Activated naive CD4-positive, alpha-beta T cell treated with anti-CD3 and anti-CD28 coated beads for 36 hours (primary cell): Measurements from ENCODE around the gene PACRG. TPM values are rescaled to one million over a fixed set of nuclear protein-coding genes. Genes with fewer than 3 reads are reported as not detected.

Experiments used
- CTCF ChIA-PET: fragments of 350-600 bp; sonication (Branson Sonifier 250); formaldehyde crosslinking; loops from one replicate; lab custom pipeline; 2021; ENCODE audit warnings: antibody characterized with exemption; lab: Charles Lee
- DNase-seq: peaks from one replicate; pipeline ENCODE4 v3.0.0-alpha.2; 2020
- H3K27ac Mint-ChIP-seq: one replicate; pipeline ENCODE4 v1.8.0; 2021; ENCODE audit warnings: mild to moderate bottlenecking, mixed read lengths
- H3K27me3 Mint-ChIP-seq: one replicate; pipeline ENCODE4 v1.8.0; 2021; ENCODE audit warnings: low read depth, mixed read lengths
- H3K36me3 Mint-ChIP-seq: one replicate; pipeline ENCODE4 v1.8.0; 2021; ENCODE audit warnings: low read depth, mixed read lengths
- H3K4me1 Mint-ChIP-seq: one replicate; pipeline ENCODE4 v1.8.0; 2021; ENCODE audit warnings: low read depth, mixed read lengths
- H3K4me3 Mint-ChIP-seq: one replicate; pipeline ENCODE4 v1.8.0; 2021; ENCODE audit warnings: mild to moderate bottlenecking, moderate library complexity, mixed read lengths
- H3K9me3 Mint-ChIP-seq: one replicate; pipeline ENCODE4 v1.8.0; 2021; ENCODE audit warnings: mixed read lengths
- intact Hi-C: fragments of 100-400 bp; cut with micrococcal nuclease; formaldehyde crosslinking; loops from one replicate; pipeline ENCODE4 v1.15.1; 2023
- total RNA-seq, 2 experiments: library from RNA; stranded (reverse); gene quantifications; one replicate each; pipeline ENCODE4 v1.2.3, GENCODE V29; 2021

Gene PACRG
- total RNA-seq, 2 experiments from 2014 or later, result not detected

DNA sequence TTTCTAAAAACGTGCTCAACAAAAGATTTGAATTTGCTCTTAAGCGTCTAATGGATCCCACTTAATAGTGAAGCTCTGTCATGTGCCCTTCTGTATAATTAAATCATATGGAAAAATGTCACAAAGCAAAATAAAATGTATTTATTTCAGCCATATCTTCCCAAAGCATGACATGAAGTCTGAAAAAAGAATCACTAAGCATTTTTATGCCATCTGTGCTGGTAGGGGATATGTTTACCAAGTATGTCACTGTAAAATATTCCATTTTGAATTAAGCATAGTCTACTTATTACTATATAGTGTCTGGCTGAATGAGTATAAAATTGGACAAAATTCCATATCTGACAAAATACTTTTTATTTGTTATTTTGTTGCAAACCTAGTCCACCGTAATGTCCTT lies 438.7 kb downstream of the PACRG start:
- Mint-ChIP-seq H3K4me3 (no peak overlapping the region), H3K9me3 (no peaks in the 10 kb centered on the region), H3K4me1 (no peaks in the 10 kb centered on the region), H3K27ac (no peak overlapping the region), H3K27me3 (peaks cover 4% of the 10 kb centered on the region), H3K36me3 (no peaks in the 10 kb centered on the region)
- CTCF ChIA-PET, result no interaction called here
- intact Hi-C loops, result no loop called here
- DNase-seq, result no peak

DNA sequence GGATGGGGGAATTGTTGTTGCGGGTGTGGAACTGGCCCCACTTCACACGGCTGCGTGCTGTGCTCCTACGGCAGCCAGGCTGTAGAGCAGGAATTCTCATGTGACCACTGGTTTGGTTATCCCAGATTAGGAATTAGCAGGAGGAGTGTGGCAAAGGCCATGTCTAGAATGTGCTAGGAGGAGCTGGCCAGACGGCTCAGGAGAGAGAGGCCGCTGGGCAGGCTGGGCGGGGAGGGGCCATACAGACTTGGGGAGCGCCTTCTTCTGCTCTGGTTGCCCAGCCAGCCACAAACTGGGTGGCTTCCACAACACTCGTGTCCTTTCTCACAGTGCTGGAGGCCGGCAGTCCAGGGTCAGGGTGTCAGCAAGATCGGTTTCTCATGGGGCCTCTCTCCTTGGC lies 441.7 kb downstream of the PACRG start:
- CTCF ChIA-PET, result interaction anchor here (0.6 to 2.0 kb wide), 4 partner anchors 9 to 220 kb away, joined by 3 to 7 read pairs (median 4); no protein-coding TSS in a partner anchor
- intact Hi-C loops, result no loop called here
- no peak overlapping the region for H3K27ac Mint-ChIP-seq

GRCh38 chr6:163170294-163170883 lies 442.6 kb downstream of the PACRG start:
- peak; percentile 33 for DNase-seq
- H3K36me3 Mint-ChIP-seq, result no peaks in the 10 kb centered on the region
- CTCF ChIA-PET, result interaction anchor here (0.6 to 2.0 kb wide), 9 partner anchors 9 to 1758 kb away, joined by 3 to 7 read pairs (median 3); no protein-coding TSS in a partner anchor
- intact Hi-C loops, result loop anchor here (1.0 to 10.0 kb wide), 4 partner anchors 247 to 786 kb away; partner anchors contain the start of genes PACRG and PRKN
- no peaks in the 10 kb centered on the region for H3K9me3 Mint-ChIP-seq
- H3K4me1 Mint-ChIP-seq, result no peaks in the 10 kb centered on the region
- H3K27me3 Mint-ChIP-seq, result peaks cover 7% of the 10 kb centered on the region
- no peak overlapping the region for H3K4me3 Mint-ChIP-seq
- no peak overlapping the region for H3K27ac Mint-ChIP-seq

More for the DNA sequence above, 441.7 kb downstream of the PACRG start:
- H3K4me3 Mint-ChIP-seq, result no peak overlapping the region
- DNase-seq, result no peak
- peaks cover 4% of the 10 kb centered on the region for H3K27me3 Mint-ChIP-seq
- H3K36me3 Mint-ChIP-seq, result no peaks in the 10 kb centered on the region
- no peaks in the 10 kb centered on the region for H3K9me3 Mint-ChIP-seq
- H3K4me1 Mint-ChIP-seq, result no peaks in the 10 kb centered on the region

DNA sequence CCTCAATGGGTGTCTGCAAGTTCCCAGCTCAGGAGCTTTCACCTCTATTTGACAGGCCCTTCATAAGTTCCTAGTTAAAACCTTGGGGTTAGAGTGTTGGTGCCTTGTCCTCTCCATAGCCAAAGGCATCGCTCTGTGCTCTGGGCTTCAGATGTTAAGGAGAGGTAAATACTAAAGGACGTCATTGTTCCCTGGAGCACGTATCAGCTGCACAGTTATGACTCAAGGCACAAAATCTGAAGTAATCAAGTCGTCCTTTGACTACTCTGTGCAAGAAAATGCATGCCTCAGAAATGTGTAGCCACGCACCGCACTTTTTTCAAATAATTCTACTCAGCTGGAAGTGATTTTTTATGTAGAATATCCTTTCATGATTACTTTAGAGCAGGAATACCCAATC lies 446.0 kb downstream of the PACRG start:
- Mint-ChIP-seq H3K36me3 (no peaks in the 10 kb centered on the region), H3K27me3 (peaks cover 8% of the 10 kb centered on the region), H3K27ac (no peak overlapping the region), H3K4me3 (no peak overlapping the region), H3K9me3 (no peaks in the 10 kb centered on the region), H3K4me1 (no peaks in the 10 kb centered on the region)
- DNase-seq, result no peak
- CTCF ChIA-PET, result no interaction called here
- intact Hi-C loops, result loop anchor here (5.0 to 10.0 kb wide), 2 partner anchors 244 to 449 kb away; partner anchors contain the start of genes PACRG and PRKN

DNA sequence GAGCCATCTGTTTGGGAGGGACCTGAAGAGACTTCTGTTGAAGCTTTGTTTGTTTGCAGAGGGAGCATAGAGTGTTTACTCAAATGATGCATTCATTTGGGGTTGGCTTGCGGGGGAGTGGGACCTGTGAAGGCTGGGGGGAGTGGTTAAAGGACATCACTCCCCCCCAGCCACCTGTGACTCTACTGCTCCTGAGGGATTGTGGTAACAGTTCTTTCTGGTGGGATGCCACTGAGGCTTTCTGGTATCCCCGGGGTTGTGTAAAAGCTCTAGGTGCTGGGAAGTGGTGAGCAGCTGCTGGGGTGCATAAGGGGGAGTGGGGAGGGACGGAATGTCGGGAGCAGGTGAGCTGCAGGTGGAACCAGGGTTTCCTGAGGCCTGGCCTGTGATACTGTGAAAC lies 447.5 kb downstream of the PACRG start:
- Mint-ChIP-seq H3K36me3 (no peaks in the 10 kb centered on the region), H3K27me3 (peaks cover 6% of the 10 kb centered on the region), H3K4me1 (no peaks in the 10 kb centered on the region), H3K4me3 (no peak overlapping the region), H3K9me3 (no peaks in the 10 kb centered on the region), H3K27ac (no peak overlapping the region)
- CTCF ChIA-PET, result no interaction called here
- intact Hi-C loops, result loop anchor here (10.0 kb wide), 1 partner anchor 450 kb away; the partner anchor contains the start of genes PACRG and PRKN
- no peak for DNase-seq

DNA sequence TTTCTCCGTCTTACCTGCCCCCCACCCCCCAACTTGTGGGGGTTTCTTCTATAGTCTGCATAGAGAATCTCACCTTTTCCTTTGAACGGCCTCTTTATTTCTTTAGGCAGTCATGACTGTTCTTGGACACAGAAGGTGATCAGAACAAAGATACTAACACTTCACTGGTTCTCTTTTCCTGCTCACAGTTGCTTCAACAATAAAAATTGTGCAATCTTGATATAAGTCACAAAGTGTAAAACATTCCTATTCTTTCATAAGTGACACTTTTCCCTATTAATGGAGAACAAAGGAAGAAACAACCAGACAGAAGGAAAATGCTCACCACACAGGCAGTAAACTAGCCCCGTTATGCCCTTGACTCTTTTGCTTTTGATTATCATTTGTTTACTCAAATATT lies 448.3 kb downstream of the PACRG start:
- no peak for DNase-seq
- no peaks in the 10 kb centered on the region for H3K9me3 Mint-ChIP-seq
- no peaks in the 10 kb centered on the region for H3K36me3 Mint-ChIP-seq
- no peak overlapping the region for H3K4me3 Mint-ChIP-seq
- intact Hi-C loops, result loop anchor here (10.0 kb wide), 1 partner anchor 451 kb away; the partner anchor contains the start of genes PACRG and PRKN
- no peaks in the 10 kb centered on the region for H3K4me1 Mint-ChIP-seq
- H3K27ac Mint-ChIP-seq, result no peak overlapping the region
- CTCF ChIA-PET, result no interaction called here
- peaks cover 6% of the 10 kb centered on the region for H3K27me3 Mint-ChIP-seq

GRCh38 chr6:163177007-163177406 lies 449.2 kb downstream of the PACRG start:
- intact Hi-C loops, result loop anchor here (10.0 kb wide), 1 partner anchor 452 kb away; the partner anchor contains the start of genes PACRG and PRKN
- H3K4me1 Mint-ChIP-seq, result no peaks in the 10 kb centered on the region
- H3K9me3 Mint-ChIP-seq, result no peaks in the 10 kb centered on the region
- no peaks in the 10 kb centered on the region for H3K36me3 Mint-ChIP-seq
- peaks cover 6% of the 10 kb centered on the region for H3K27me3 Mint-ChIP-seq
- no peak for DNase-seq
- H3K4me3 Mint-ChIP-seq, result no peak overlapping the region
- CTCF ChIA-PET, result no interaction called here
- H3K27ac Mint-ChIP-seq, result no peak overlapping the region

- DNase-seq, result no peak
- CTCF ChIA-PET, result no interaction called here
- Mint-ChIP-seq H3K27me3 (peaks cover 6% of the 10 kb centered on the region), H3K4me1 (no peaks in the 10 kb centered on the region), H3K4me3 (no peak overlapping the region), H3K36me3 (no peaks in the 10 kb centered on the region), H3K27ac (no peak overlapping the region), H3K9me3 (no peaks in the 10 kb centered on the region)
- intact Hi-C loops, result loop anchor here (10.0 kb wide), 1 partner anchor 453 kb away; the partner anchor contains the start of genes PACRG and PRKN
These were observed 450.2 kb downstream of the PACRG start for GRCh38 chr6:163177892-163178420.

DNA sequence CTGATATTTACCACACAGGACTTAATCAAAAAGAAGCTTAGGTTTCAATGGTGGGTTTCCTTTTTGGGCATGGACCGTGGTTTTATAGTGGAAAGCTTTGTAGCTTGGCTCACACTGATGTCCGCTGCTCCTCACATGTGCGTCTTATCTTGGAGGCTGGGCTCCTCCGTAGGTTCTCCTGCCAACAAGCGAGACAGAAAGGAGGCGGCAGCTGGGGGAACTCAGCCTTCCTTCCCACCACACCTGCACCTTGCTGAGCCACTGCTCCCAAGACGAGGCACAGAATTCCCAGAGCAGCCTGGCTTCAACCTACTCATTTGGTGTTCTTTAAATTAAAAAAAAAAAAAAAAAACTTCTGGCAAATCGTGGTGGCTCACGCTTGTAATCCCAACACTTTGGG lies 451.3 kb downstream of the PACRG start:
- H3K36me3 Mint-ChIP-seq, result no peaks in the 10 kb centered on the region
- no peak for DNase-seq
- CTCF ChIA-PET, result interaction anchor here (1.1 to 1.4 kb wide), 2 partner anchors 8 to 9 kb away, joined by 3 read pairs; no protein-coding TSS in a partner anchor
- peaks cover 6% of the 10 kb centered on the region for H3K27me3 Mint-ChIP-seq
- no peaks in the 10 kb centered on the region for H3K4me1 Mint-ChIP-seq
- H3K9me3 Mint-ChIP-seq, result no peaks in the 10 kb centered on the region
- H3K27ac Mint-ChIP-seq, result no peak overlapping the region
- intact Hi-C loops, result loop anchor here (10.0 kb wide), 1 partner anchor 454 kb away; the partner anchor contains the start of genes PACRG and PRKN
- no peak overlapping the region for H3K4me3 Mint-ChIP-seq

DNA sequence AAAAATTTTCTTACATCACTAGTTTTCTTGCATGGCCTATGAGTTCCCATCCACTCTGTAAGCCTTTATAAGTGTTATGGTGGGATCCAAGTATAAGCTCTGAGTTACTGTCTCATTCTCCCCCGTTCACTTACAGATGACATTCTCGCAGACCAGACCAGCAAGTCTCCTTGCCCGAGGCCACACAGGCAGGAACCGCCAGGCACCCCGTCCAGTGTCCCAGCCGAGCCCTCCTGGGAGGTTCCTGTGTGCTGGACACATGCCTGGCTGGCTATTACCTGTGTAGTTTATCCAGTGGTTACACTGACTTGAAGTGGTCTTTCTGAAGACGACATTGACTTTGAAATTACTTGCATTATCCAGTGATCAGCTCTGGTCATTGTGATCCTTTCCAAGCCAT lies 451.9 kb downstream of the PACRG start:
- H3K4me1 Mint-ChIP-seq, result no peaks in the 10 kb centered on the region
- no peak overlapping the region for H3K4me3 Mint-ChIP-seq
- DNase-seq, result no peak
- no peaks in the 10 kb centered on the region for H3K9me3 Mint-ChIP-seq
- H3K27ac Mint-ChIP-seq, result no peak overlapping the region
- CTCF ChIA-PET, result interaction anchor here (0.6 to 1.4 kb wide), 3 partner anchors 9 to 276 kb away, joined by 3 to 7 read pairs (median 3); no protein-coding TSS in a partner anchor
- no peaks in the 10 kb centered on the region for H3K36me3 Mint-ChIP-seq
- H3K27me3 Mint-ChIP-seq, result peaks cover 6% of the 10 kb centered on the region
- intact Hi-C loops, result loop anchor here (10.0 kb wide), 1 partner anchor 455 kb away; the partner anchor contains the start of genes PACRG and PRKN

DNA sequence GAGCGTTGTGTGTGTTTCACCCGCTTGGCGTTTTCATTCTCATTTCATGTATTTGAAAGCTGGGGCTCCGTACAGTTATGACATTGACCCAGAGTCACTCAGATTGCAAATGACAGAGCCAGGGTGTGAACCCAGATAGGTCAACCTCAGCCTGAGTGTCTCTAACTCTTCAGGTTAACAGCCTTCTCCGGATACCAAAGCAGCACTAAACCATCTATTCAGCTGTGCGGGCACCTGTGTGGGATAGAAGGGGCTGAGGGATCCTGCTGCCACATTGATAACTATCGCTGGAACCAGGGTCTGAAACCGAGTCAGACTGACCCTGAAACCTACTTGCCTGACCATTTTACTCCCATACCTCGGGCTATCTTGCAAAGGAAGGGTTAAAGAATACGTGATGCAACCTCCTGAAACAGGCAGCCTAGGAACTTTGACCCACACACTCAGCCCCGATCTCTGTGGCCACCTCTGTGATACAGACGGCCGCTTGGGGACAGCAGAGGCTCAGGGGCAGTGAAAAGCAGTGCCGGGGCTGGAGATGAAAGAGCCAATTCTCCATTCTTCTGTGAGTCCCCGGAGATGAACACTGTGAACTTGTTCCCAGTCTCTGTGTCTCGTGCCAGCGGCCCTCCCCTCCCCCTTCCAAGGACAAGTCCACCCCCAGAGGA lies 453.2 kb downstream of the PACRG start:
- Mint-ChIP-seq H3K27me3 (peaks cover 2% of the 10 kb centered on the region), H3K27ac (no peak overlapping the region), H3K4me3 (no peak overlapping the region), H3K4me1 (no peaks in the 10 kb centered on the region), H3K36me3 (no peaks in the 10 kb centered on the region), H3K9me3 (no peaks in the 10 kb centered on the region)
- CTCF ChIA-PET, result interaction anchor here (0.6 kb wide), 1 partner anchor 554 kb away, joined by 4 read pairs; no protein-coding TSS in a partner anchor
- intact Hi-C loops, result no loop called here
- peak; percentile 38 for DNase-seq

- H3K27me3 Mint-ChIP-seq, result peaks cover 2% of the 10 kb centered on the region
- H3K36me3 Mint-ChIP-seq, result no peaks in the 10 kb centered on the region
- no peaks in the 10 kb centered on the region for H3K9me3 Mint-ChIP-seq
- no peak for DNase-seq
- no peak overlapping the region for H3K27ac Mint-ChIP-seq
- H3K4me3 Mint-ChIP-seq, result no peak overlapping the region
- intact Hi-C loops, result no loop called here
- H3K4me1 Mint-ChIP-seq, result no peaks in the 10 kb centered on the region
- CTCF ChIA-PET, result interaction anchor here (0.6 kb wide), 1 partner anchor 553 kb away, joined by 4 read pairs; no protein-coding TSS in a partner anchor
These were observed 453.9 kb downstream of the PACRG start for GRCh38 chr6:163181666-163182180.
